Small intestine (tissue), 7 donors: ENCODE measurements around the gene MPHOSPH8. TPM values are rescaled to one million over a fixed set of nuclear protein-coding genes. Genes with fewer than 3 reads are reported as not detected.

Experiments used
- DNase-seq, 2 donors: peaks; one replicate each; pipeline versions ENCODE4 v3.0.0 to v3.0.0-alpha.2; 2013
- FAIRE-seq: peaks from 2 replicates; lab custom pipeline; 2012; peaks lifted over from hg19 to GRCh38; lab: Jason Lieb, UNC
- H3K27ac ChIP-seq, 3 donors: one replicate each; pipeline ENCODE4 v1.5.1; 2013; ENCODE audit warnings: low read length in 2 of 3, mild to moderate bottlenecking in 2 of 3, control low read depth in 1 of 3, inconsistent platforms in 1 of 3, low read depth in 1 of 3, moderate library complexity in 1 of 3
- H3K27me3 ChIP-seq, 3 donors: one replicate each; pipeline ENCODE4 v1.6.1; 2013; ENCODE audit warnings: low read length in 3 of 3, inconsistent platforms in 1 of 3; ENCODE audit not compliant: control insufficient read depth in 3 of 3, insufficient read depth in 3 of 3
- H3K36me3 ChIP-seq, 3 donors: one replicate each; pipeline ENCODE4 v1.6.1; 2013; ENCODE audit warnings: low read length in 3 of 3, inconsistent platforms in 1 of 3, low read depth in 1 of 3, mild to moderate bottlenecking in 1 of 3, moderate library complexity in 1 of 3; ENCODE audit not compliant: control insufficient read depth in 3 of 3, insufficient read depth in 2 of 3
- H3K4me1 ChIP-seq, 3 donors: one replicate each; pipeline ENCODE4 v1.6.1; 2013; ENCODE audit warnings: low read length in 2 of 3, inconsistent platforms in 1 of 3, low read depth in 1 of 3, mild to moderate bottlenecking in 1 of 3, moderate library complexity in 1 of 3; ENCODE audit not compliant: control insufficient read depth in 3 of 3, insufficient read depth in 2 of 3
- H3K4me3 ChIP-seq, 3 donors: one replicate each; pipeline ENCODE4 v1.5.1; 2013; ENCODE audit warnings: low read length in 3 of 3, control low read depth in 1 of 3, inconsistent platforms in 1 of 3, low read depth in 1 of 3, mild to moderate bottlenecking in 1 of 3, moderate library complexity in 1 of 3
- H3K9me3 ChIP-seq, 2 donors: one replicate each; pipeline ENCODE4 v1.6.1; 2013; ENCODE audit warnings: low read depth in 1 of 2, low read length in 1 of 2; ENCODE audit not compliant: control insufficient read depth in 2 of 2, insufficient read depth in 1 of 2
- WGBS, 3 donors: extraction: QIAGEN DNeasy Blood & Tissue Kit; methylation state at CpG; one replicate each; pipeline ENCODE4 v1.1.7; 2013; 5-methylcytosine and 5-hydroxymethylcytosine counted together
- polyA plus RNA-seq, 4 donors: library from polyadenylated mRNA; stranded (reverse) in 3 of 4; unstranded in 1 of 4; fragments of 200-250 nt in 3 of 4; fragments of 120-200 nt in 1 of 4; gene quantifications; one replicate each; pipeline versions ENCODE4 v1.2.1 to v1.2.3, GENCODE V29; 2013
- donor health status: healthy with polysubstance abuse.
- donor health status: control.
- donor health status: control.
- donor health status: Bipolar disorder and iron deficiency.
- donor health status: healthy.

Gene MPHOSPH8
- polyA plus RNA-seq, 4 donors: 21.2 to 54.7 (median 28.1) TPM

DNA sequence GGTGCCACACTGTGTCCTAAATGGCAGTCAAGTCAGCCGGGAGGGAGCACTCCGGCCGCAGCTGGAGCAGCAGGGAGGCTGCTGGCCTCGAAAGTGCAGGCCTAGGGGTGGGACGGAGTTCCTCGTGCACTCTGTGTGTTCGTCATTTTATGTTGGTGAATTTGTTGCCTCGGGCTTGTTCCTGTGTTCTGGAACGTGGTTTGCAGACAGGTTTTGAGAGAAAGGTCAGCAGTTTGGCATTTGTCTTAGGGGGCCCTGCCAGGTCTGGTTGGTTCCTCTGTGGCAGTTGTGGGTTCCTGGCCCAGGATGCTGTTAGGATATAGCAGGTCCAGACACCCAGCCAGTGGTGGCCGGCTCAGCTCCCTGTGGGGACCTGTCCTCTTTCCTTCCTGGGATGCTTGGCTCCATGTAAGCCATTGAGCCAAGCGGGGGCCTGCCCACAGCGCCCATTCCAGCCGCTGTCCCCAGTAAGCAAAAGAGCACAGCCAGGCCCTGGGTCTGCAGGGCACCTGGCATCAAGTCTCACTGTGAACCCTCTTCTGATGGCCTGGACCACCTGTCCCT lies 30.0 kb downstream of the MPHOSPH8 start:
- H3K36me3 ChIP-seq: peaks cover 17 to 61% (median 44%) of the 10 kb centered on the region in 3 donors
- 90 to 93% (median 92%) methylated on average over 13 of the region's 13 CpGs for WGBS, 3 donors
- no peaks in the 10 kb centered on the region for H3K9me3 ChIP-seq
- no peaks in the 10 kb centered on the region for H3K4me1 ChIP-seq
- FAIRE-seq (no peak), DNase-seq (no peak)
- no peaks in the 10 kb centered on the region for H3K27me3 ChIP-seq
- no peak overlapping the region for H3K4me3 ChIP-seq
- H3K27ac ChIP-seq: no peak overlapping the region

DNA sequence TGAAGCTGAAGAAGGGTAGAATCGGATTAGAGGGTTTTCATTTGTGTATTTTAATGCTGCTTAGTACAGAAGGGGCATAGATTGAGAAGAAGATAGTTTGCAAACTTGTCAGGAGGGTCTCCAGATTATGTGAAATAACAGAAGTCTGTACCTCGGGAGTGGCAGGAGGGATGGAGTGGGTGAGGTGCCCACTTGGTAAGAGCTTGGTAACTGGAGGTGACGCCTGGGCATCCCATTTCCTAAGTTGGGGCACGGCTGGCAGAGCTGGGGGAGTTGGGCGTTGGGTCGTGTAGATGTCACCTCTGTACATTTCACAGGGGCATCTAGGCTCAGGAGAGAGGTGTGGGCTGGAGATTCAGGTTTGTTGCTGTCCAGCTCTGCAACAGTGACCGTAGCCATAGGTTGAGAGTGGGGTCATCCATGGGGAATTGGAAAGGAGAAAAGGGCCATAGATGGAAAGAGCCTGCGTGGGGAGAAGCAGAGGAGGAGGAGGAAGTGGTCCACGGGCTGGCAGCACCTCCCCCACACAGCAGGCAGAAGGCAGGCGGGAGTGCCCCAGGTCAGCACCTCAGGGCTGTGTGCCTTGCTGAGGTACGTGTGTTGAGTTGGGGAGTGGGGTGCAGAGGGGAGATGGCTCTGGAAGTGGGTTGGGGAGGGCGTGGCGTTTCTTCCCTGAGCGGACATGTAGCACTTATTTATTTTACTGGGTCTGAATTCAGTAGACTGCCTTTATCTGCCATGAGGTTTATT lies 31.2 kb downstream of the MPHOSPH8 start:
- H3K27ac ChIP-seq: no peak overlapping the region
- no peak for DNase-seq
- 86 to 91% (median 87%) methylated on average over 14 of the region's 14 CpGs for WGBS, 3 donors
- H3K36me3 ChIP-seq: peaks cover 19 to 66% (median 40%) of the 10 kb centered on the region in 3 donors
- no peak overlapping the region for H3K4me3 ChIP-seq
- no peak for FAIRE-seq
- no peaks in the 10 kb centered on the region for H3K9me3 ChIP-seq
- no peaks in the 10 kb centered on the region for H3K27me3 ChIP-seq
- H3K4me1 ChIP-seq: no peaks in the 10 kb centered on the region

DNA sequence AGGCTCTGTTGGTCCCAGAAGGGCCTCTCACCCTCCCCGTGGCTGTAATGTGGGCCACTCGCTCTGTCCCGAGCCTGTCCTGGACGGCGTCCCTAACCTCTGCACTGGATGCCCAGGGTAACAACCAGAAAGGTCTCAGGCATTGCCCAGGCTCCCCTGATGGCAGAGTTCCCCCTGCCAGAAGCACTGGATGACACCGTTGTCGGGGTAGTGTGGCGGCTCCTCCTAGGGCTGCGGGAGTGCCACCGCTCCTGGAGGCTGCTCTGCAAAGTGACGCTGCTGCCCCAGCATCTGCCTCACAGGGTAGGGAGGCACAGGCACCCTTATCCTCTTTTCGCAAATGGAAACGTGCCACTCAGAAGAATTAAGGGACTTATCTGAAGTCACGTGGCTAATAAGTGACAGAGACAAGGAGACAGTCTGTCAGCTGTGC lies 32.0 kb downstream of the MPHOSPH8 start:
- no peaks in the 10 kb centered on the region for H3K27me3 ChIP-seq
- peaks cover 22 to 70% (median 40%) of the 10 kb centered on the region in 3 donors for H3K36me3 ChIP-seq
- WGBS, 3 donors: 84 to 90% (median 89%) methylated on average over 14 of the region's 14 CpGs
- no peak overlapping the region for H3K4me3 ChIP-seq
- DNase-seq (no peak), FAIRE-seq (no peak)
- no peak overlapping the region for H3K27ac ChIP-seq
- no peaks in the 10 kb centered on the region for H3K9me3 ChIP-seq
- H3K4me1 ChIP-seq: no peaks in the 10 kb centered on the region

DNA sequence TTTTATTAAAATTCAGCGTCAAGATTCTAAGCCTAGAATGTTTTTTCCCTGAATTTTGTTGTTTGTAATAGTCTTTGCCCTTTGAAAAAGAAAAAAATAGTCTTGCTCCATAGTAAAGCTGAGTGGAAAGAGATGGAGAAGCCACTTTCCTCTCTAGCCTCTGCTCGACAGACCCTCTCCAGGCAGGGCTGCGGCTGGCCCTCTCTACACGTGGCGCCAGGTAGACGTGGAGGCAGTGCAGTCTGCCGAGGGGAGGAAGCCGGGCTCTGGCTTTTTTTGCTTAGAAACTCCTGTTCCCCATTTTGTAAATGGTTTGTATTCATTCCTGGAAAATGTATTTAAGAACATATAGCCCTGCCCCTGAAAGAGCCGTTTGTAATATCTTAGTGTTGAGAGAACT lies 35.3 kb downstream of the MPHOSPH8 start:
- no peak overlapping the region for H3K27ac ChIP-seq
- DNase-seq: no peak
- H3K4me3 ChIP-seq: no peak overlapping the region
- no peaks in the 10 kb centered on the region for H3K4me1 ChIP-seq
- WGBS, 3 donors: 89 to 91% (median 90%) methylated on average over 9 of the region's 9 CpGs
- H3K36me3 ChIP-seq: peaks cover 14 to 61% (median 28%) of the 10 kb centered on the region in 3 donors
- H3K9me3 ChIP-seq: no peaks in the 10 kb centered on the region
- H3K27me3 ChIP-seq: no peaks in the 10 kb centered on the region
- no peak for FAIRE-seq

DNA sequence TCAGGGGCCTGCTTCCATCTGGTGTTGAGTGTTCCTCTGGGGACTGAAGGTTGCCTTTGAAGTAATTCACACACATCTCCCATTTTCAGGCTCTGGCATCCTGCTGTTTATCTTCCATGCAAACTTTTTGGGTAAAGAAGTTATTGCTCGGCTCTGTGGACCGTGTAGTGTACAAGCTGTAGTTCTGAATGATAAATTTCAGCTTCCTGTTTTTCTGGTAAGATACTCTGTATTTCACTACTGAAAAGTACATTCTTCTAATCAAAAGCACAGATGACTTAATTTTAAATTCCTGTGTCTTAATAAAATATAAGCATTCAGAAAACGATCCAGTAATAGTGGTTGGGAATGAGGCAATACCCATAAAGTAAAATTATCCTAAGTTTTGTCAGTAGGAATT lies 36.7 kb downstream of the MPHOSPH8 start:
- FAIRE-seq: no peak

DNA sequence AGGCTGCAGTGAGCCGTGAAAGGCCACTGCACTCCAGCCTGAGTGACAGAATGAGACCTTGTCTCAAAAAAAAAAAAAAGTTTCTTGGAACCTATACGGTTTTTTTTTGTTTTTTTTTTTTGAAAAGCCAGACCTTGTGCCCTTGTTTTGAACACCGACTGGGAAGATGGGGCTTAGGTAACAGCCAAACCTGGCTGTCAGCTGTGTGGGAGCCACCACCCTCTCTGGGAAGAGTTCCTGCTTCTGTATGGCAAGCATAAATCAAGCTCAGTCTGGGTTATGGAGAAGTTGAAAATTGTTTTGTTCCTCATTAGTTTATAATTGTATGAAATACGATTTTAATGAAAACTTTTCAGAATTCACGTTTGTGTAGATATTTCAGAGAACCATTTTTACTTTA lies 39.5 kb downstream of the MPHOSPH8 start:
- Histone ChIP-seq H3K36me3 (peaks cover 7 to 40% (median 10%) of the 10 kb centered on the region in 3 donors), H3K4me3 (no peak overlapping the region), H3K27me3 (no peaks in the 10 kb centered on the region), H3K27ac (no peak overlapping the region), H3K9me3 (no peaks in the 10 kb centered on the region), H3K4me1 (no peaks in the 10 kb centered on the region)
- FAIRE-seq (no peak), DNase-seq (no peak)
- WGBS, 3 donors: 69 to 74% (median 71%) methylated on average over 5 of the region's 5 CpGs

More for the DNA sequence above, 36.7 kb downstream of the MPHOSPH8 start:
- Histone ChIP-seq H3K36me3 (peaks cover 10 to 54% (median 22%) of the 10 kb centered on the region in 3 donors), H3K4me1 (no peaks in the 10 kb centered on the region), H3K27ac (no peak overlapping the region), H3K4me3 (no peak overlapping the region), H3K9me3 (no peaks in the 10 kb centered on the region), H3K27me3 (no peaks in the 10 kb centered on the region)
- 59 to 69% (median 63%) methylated on average over 3 of the region's 3 CpGs for WGBS, 3 donors
- no peak for DNase-seq

DNA sequence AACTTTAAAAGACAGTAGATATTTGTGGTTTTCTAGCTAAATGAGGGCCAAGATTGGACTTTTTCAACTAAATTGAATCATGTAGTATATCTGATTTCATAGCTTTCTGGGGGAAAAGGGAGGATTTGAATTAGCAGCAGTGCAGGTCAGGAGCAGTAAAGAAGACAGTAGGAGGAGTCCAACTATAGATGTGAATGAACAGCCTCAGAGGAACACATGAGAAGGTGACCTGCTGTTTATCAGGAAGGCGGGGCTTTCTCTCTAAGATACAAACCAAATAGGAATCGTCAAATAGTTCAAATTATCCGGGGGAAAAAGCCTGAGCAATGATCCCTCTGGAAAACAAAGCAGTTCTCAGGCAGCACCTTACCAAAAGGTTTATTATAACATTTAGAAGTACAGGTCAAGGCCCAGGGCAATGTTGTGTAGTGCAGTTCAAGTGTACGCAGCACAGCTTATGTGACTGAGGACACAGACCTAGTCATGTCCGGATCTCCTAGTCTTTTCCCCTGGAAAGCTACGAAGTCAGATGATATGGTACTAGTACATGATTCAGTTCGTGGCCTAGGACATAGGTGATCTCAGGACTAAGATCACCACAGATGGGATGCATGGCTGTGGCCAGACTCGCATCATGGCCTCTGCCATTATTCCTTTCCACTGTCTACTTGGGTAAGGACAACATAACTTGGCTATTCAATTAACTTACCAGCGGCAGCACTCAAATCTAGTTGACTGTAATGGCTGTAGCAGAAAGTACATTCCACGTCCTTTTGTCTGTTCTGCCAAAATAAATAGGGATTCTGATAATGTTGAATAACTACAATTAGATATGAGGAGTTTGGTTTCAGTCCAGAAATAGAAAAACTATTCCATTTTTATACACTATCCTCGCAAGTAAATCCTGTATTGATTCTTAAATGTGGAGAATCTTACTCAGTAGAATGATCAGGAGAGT lies 40.3 kb downstream of the MPHOSPH8 start:
- Histone ChIP-seq H3K4me1 (no peaks in the 10 kb centered on the region), H3K27me3 (no peaks in the 10 kb centered on the region), H3K36me3 (peaks cover 6 to 35% (median 9%) of the 10 kb centered on the region in 3 donors), H3K27ac (no peak overlapping the region), H3K9me3 (no peaks in the 10 kb centered on the region), H3K4me3 (no peak overlapping the region)
- no peak for DNase-seq
- WGBS, 3 donors: 81 to 90% (median 83%) methylated on average over 11 of the region's 11 CpGs
- FAIRE-seq: no peak

DNA sequence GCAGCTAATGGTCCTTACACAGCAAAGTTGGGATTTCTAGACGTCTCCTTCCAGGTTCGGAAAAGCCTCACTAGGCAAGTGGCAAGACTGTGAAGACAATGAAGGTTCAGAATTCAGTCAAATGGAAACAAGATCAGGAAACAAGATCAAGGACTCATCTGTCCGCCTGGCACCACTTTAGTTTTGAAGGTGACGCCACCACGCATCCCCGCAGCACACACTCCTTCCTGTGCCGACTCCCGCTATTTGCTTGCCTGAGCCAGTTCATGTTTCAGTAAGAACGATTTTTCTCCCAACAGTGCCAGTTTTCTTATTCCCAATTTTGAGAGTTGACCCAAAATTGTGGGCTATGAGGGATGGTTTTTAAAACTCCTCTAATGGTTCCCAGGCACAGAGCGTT lies 41.4 kb downstream of the MPHOSPH8 start:
- Histone ChIP-seq H3K4me3 (no peak overlapping the region), H3K36me3 (peaks cover 2 to 26% (median 9%) of the 10 kb centered on the region in 3 donors), H3K4me1 (no peaks in the 10 kb centered on the region), H3K9me3 (no peaks in the 10 kb centered on the region), H3K27me3 (no peaks in the 10 kb centered on the region), H3K27ac (no peak overlapping the region)
- DNase-seq (no peak), FAIRE-seq (no peak)
- WGBS, 3 donors: 94 to 96% (median 96%) methylated on average over 10 of the region's 10 CpGs
